GM18502 (cell line): Measurements from ENCODE around the gene CXCR4.
A peak's percentile ranks its signal among the peaks of the same experiment; 100 is the strongest.
"Not testable (repeated sequence)": the region's sequence is repeated elsewhere in the genome, so short reads cannot be mapped to it uniquely, and the experiment has no call there.

ENCODE experiments used
- ATAC-seq: cut with Tn5 transposase; IDR thresholded peaks from one replicate; pipeline ENCODE4 v1.9.1; 2021; ENCODE audit warnings: mild to moderate bottlenecking; ENCODE audit not compliant: unreplicated experiment, poor library complexity

The CXCR4 gene

GRCh38 chr2:136081582-136082210, 36.3 kb downstream of the CXCR4 start:
- ATAC-seq, result no peak

- ATAC-seq, result no peak
Observed at GRCh38 chr2:136080114-136080513, 37.8 kb downstream of the CXCR4 start.

DNA sequence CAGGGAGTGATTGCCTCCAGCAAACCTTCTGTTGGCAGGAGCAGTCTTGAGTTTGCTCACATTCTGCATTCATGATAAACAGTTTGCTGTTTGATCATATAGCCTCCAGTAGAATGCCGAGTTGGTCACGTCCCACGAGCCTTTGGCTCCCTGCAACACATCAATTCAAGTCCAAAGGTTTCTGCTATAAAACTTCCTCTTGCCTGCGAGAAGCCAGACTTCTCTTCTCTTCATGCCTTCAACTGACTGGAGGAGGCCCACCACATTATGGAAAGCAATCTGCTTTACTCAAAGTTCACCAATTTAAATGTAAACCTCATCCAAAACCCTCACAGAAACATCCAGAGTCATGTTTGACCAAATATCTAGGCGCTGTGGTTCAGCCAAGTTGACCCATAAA, 40.8 kb downstream of the CXCR4 start:
- ATAC-seq, result no peak

- ATAC-seq, result no peak
Observed at GRCh38 chr2:136075476-136075875, 42.5 kb downstream of the CXCR4 start.

GRCh38 chr2:136072621-136073020, 45.3 kb downstream of the CXCR4 start:
- ATAC-seq, result no peak

GRCh38 chr2:136071887-136072286, 46.1 kb downstream of the CXCR4 start:
- not testable (repeated sequence) for ATAC-seq

- ATAC-seq, result peak; percentile 61
Observed at GRCh38 chr2:136070913-136071312, 47.0 kb downstream of the CXCR4 start.

- no peak for ATAC-seq
Observed at GRCh38 chr2:136069773-136070172, 48.2 kb downstream of the CXCR4 start.

DNA sequence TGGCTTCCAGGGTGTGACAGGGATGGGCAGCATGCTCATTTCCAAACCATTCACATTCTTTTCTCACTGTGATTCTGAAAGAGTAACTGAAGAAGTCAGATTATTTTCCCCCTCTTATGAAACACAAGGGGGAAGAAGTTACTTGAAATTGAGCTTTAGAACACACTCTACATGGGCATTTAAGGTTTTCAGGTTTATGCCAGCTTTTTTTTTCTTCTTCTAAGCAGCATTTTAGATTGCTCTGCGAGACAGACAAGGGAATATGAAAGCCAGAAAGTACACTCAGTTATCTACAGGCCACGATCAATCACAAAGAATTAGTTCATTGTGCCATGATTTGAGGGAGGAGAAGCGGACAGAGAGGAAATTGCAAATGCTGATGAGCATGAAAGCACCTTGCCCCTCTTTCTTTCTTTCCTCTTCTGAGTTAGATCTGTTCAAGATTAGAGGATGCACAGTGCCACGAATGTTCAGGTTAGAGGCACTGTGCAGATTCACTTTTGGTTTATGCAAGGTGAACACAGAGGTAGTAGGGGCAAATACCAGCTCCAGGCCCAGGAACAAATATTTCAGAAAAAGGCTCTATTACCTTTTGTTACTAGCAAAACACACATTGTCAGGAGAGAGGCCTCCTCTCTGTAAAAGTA, 49.2 kb downstream of the CXCR4 start:
- ATAC-seq, result no peak

DNA sequence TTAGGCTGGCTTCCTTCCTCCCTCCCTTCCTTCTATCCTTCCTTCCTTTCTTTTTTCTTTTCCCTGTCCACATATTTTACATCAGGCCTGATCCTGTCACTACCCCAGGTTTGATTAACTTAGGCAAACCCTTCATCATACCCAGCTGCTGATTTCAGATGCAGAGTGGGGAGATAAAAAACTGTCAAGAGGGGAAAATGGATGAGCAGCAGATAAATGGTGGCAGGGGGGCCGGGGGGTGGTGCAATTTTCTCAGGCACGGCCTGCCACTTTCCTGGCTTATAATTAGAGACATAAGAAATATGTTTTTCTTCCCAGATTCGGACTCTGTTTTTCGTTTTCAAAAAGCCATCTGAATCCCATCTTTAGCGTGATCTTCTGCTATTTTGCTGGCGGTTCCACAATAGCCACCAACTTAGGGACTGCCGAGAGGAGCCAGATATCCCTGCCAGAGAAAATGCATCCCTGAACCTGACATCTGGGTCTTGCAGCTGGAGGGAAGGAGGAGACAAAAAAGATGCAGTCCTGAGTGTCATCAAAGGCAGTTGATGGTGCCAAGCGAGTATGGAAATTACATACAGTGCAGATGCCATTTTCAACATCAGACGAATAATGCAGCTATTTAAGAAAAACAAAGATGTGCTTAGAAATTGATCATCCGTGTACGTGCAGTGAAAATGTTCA, 49.9 kb downstream of the CXCR4 start:
- no peak for ATAC-seq

DNA sequence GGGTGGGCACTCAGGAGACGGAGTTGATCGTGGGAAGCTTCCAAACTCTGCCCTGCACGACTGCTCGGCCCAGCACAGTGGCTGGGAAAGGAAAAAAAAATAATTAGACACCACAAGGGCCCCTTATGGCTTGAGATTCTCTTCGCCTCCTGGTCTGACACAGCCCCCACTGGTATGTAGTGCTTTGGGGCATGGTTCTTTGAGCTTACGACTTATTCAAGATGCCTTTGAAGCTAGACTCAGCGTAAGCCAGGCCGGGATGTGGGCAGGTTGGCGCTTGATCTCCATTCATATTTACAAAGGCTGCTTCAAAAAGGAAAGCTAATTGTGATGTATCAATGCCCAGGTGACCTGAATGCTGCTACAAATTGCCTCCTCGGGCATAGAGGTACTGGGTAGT, 50.5 kb downstream of the CXCR4 start:
- ATAC-seq, result no peak

DNA sequence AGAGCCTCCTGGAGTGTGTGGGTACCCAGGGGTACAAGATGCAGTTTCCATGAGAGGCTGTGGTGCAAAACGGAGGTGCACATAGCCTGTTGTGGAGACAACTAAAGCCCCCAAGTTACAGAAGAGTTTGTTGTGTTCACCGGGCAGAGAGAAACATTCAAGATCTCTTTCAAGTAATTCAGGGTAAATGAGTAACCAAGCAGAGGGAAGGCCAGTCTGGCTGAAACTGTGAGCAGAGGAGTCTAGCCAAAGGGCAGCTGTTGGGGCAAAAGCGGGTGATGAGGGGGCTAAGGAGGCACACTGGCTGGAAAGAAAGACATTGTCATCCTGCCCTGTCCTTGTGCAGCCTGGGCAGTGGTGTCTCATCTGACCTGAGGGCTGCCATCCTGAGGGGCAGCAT, 52.0 kb downstream of the CXCR4 start:
- peak; percentile 59 for ATAC-seq

GRCh38 chr2:136065384-136065783, 52.6 kb downstream of the CXCR4 start:
- ATAC-seq, result peak; percentile 35
